WERI-Rb-1 (cell line): ENCODE data around the gene ERFL.

Experiments used
- DNase-seq: peaks from one replicate; pipeline ENCODE4 v3.0.0-alpha.2; 2020
- H3K27ac ChIP-seq: fragments of 250-450 bp; sonication (Bioruptor Pico); 2 replicates; pipeline ENCODE4 v1.5.1; 2020; ENCODE audit warnings: mild to moderate bottlenecking, moderate library complexity
- H3K27me3 ChIP-seq: fragments of 250-450 bp; sonication (Bioruptor Pico); 2 replicates; pipeline ENCODE4 v1.5.1; 2021; ENCODE audit warnings: mild to moderate bottlenecking, low read depth, moderate library complexity; ENCODE audit not compliant: insufficient read depth, severe bottlenecking
- H3K36me3 ChIP-seq: fragments of 250-450 bp; sonication (Bioruptor Pico); 2 replicates; pipeline ENCODE4 v1.5.1; 2020; ENCODE audit warnings: mild to moderate bottlenecking, moderate library complexity
- H3K4me3 ChIP-seq: 2 replicates; pipeline ENCODE4 v1.5.1; 2011; ENCODE audit warnings: low read depth, mild to moderate bottlenecking, control low read depth, low read length
- H3K9me3 ChIP-seq: fragments of 250-450 bp; sonication (Bioruptor Pico); 2 replicates; pipeline ENCODE4 v1.5.1; 2021; ENCODE audit warnings: mild to moderate bottlenecking, moderate library complexity; ENCODE audit not compliant: severe bottlenecking
- CTCF ChIP-seq: IDR thresholded peaks from 2 replicates; pipeline ENCODE4 v1.5.1; 2011; ENCODE audit warnings: low read depth, mild to moderate bottlenecking, control low read depth, inconsistent platforms, low read length

Gene ERFL

GRCh38 chr19:41861116-41861768, 67.0 kb downstream of the ERFL start:
- Histone ChIP-seq H3K27me3 (no peaks in the 10 kb centered on the region), H3K36me3 (peaks cover 60% of the 10 kb centered on the region), H3K27ac (peak overlapping the region; percentile 94), H3K4me3 (peak overlapping the region; percentile 95), H3K9me3 (no peaks in the 10 kb centered on the region)
- TF ChIP-seq CTCF = no peak
- DNase-seq = no peak

DNA sequence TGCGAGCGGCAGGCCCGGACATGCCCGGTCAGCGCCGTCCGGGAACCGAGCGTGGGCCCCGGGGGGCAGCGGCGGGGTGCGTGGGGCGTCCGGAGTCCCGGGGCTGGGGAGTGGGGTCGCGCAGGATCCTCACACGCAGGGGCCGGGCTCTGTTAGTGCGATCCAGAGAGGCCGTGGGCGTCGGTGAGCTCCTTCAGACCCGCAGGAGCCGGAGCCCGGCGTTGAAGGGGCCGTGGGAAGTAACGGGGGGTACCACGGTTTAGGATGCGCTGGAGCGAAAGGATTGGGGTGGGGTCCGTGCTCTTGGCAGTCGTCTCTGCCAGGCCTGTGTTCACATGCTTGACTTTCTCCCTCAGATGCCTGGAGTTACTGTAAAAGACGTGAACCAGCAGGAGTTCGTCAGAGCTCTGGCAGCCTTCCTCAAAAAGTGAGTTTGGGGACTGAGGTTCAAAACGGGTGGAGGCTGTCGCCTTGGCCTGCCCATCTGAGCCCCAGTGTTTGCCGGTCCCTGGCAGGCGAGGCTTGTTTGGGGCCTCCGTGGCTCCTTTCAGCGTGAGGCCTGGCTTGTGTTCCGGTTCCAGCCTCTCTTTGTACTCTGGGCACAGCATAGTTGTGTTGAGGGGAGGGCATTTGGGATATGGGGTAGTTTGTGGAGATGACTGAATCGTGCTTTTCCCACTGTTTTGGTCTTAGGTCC, 67.7 kb downstream of the ERFL start:
- Histone ChIP-seq H3K9me3 (no peaks in the 10 kb centered on the region), H3K27me3 (no peaks in the 10 kb centered on the region), H3K36me3 (peaks cover 55% of the 10 kb centered on the region), H3K4me3 (peak overlapping the region; percentile 95), H3K27ac (peak overlapping the region; percentile 94)
- no peak for DNase-seq
- TF ChIP-seq CTCF = no peak

GRCh38 chr19:41859618-41860418, 68.4 kb downstream of the ERFL start, which contains the start of gene RPS19:
RPS19 (plus strand) TSS chr19:41860255; CDS start chr19:41860775, 520 bp downstream.
- Histone ChIP-seq H3K9me3 (no peaks in the 10 kb centered on the region), H3K27me3 (no peaks in the 10 kb centered on the region), H3K4me3 (peak within 1 kb of the TSS; percentile 95), H3K27ac (peak within 1 kb of the TSS; percentile 94), H3K36me3 (peaks cover 48% of the 10 kb centered on the region)
- peak; percentile 48 for TF ChIP-seq CTCF
- DNase-seq = peak; percentile 97

DNA sequence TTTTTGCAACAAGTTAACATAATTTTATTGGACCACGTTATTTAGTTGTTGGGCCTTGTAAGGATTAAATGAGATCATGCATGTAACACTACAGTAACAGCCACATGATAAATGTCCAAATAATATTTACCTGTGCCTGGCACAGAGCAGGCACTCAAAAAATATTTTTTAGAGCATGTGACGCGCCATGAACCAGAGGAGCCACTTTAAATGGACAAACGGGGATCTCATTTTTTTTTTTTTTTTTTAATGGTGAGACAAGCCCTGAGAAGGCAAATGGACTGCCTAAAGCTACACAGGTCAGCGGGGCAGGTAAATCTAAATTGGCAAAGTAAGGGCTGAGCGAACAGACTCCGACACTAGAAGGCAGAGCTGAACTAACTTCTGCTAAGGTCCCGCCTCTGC, 69.0 kb downstream of the ERFL start:
- H3K36me3 ChIP-seq = peaks cover 42% of the 10 kb centered on the region
- H3K27me3 ChIP-seq = no peaks in the 10 kb centered on the region
- no peaks in the 10 kb centered on the region for H3K9me3 ChIP-seq
- H3K27ac ChIP-seq = no peak overlapping the region
- no peak for TF ChIP-seq CTCF
- no peak for DNase-seq
- H3K4me3 ChIP-seq = peak overlapping the region; percentile 33
